Mesangial cell (primary cell): ENCODE data around the gene SLC26A9. TPM values are rescaled to one million over a fixed set of nuclear protein-coding genes. Genes with fewer than 3 reads are reported as not detected.

Experiments
- total RNA-seq: library from RNA; depleted of rRNA; stranded (reverse); fragments of >200 nt; gene quantifications from 2 replicates; pipeline ENCODE4 v1.2.3, GENCODE V29; 2015

SLC26A9 gene
- not detected in 2 replicates for total RNA-seq

GRCh38 chr1:205943245-205943644, at the start of gene SLC26A9:
TSS of gene SLC26A9 (minus strand) at chr1:205943456. CDS start at chr1:205935820, 7,636 bp downstream.

Other genes starting within 250 kb of the SLC26A9 start
- 38.7 and 75.8 TPM in 2 replicates for gene NUCKS1, start 193.3 kb downstream of the SLC26A9 start, total RNA-seq
- gene RAB29, start 168.0 kb downstream of the SLC26A9 start, total RNA-seq, result 13.5 and 14.6 TPM in 2 replicates
- 10.8 and 13.2 TPM in 2 replicates for gene SLC41A1, start 130.3 kb downstream of the SLC26A9 start, total RNA-seq
- 0.63 and 1.5 TPM in 2 replicates for gene PM20D1, start 93.3 kb downstream of the SLC26A9 start, total RNA-seq
- 0.33 and 1.6 TPM in 2 replicates for gene RAB7B, start 59.9 kb upstream of the SLC26A9 start, total RNA-seq
- 0.13 TPM in 1 of 2 replicates, not detected in the other for gene CTSE, start 80.4 kb upstream of the SLC26A9 start, total RNA-seq
- gene RHEX, start 109.7 kb upstream of the SLC26A9 start, total RNA-seq, result 1.3 and 12.0 TPM in 2 replicates
- 0.13 TPM in 1 of 2 replicates, not detected in the other for gene AVPR1B, start 173.9 kb upstream of the SLC26A9 start, total RNA-seq